Fibroblast of the aortic adventitia (primary cell): ENCODE measurements around the gene CSMD2. TPM values are rescaled to one million over a fixed set of nuclear protein-coding genes. Genes with fewer than 3 reads are reported as not detected.

Source experiments
- DNase-seq: peaks from one replicate; pipeline ENCODE4 v3.0.0-alpha.2; 2010; ENCODE audit warnings: low read depth
- H3K4me3 ChIP-seq: 2 replicates; pipeline ENCODE4 v1.5.1; 2011; ENCODE audit warnings: low read depth, mild to moderate bottlenecking, control low read depth, low read length, moderate library complexity
- CTCF ChIP-seq: IDR thresholded peaks from 2 replicates; pipeline ENCODE4 v1.5.1; 2011; ENCODE audit warnings: mild to moderate bottlenecking, low read length, control low read depth, inconsistent platforms; ENCODE audit not compliant: insufficient read depth
- total RNA-seq: library from RNA; depleted of rRNA; stranded (reverse); fragments of >200 nt; gene quantifications from 2 replicates; pipeline ENCODE4 v1.2.3, GENCODE V29; 2012; ENCODE audit warnings: low replicate concordance

Gene CSMD2
- total RNA-seq, 1 donor, result 6.6 TPM

- DNase-seq, result peak; percentile 84
- H3K4me3 ChIP-seq, result no peak overlapping the region
- TF ChIP-seq CTCF, result no peak
Observed at GRCh38 chr1:33943978-33944377, 221.1 kb downstream of the CSMD2 start.

- no peak for TF ChIP-seq CTCF
- no peak overlapping the region for H3K4me3 ChIP-seq
- no peak for DNase-seq
Observed at GRCh38 chr1:33932871-33933270, 232.2 kb downstream of the CSMD2 start.

GRCh38 chr1:33931111-33931475 lies 233.9 kb downstream of the CSMD2 start:
- no peak overlapping the region for H3K4me3 ChIP-seq
- no peak for DNase-seq
- no peak for TF ChIP-seq CTCF

GRCh38 chr1:33930346-33931110 lies 234.5 kb downstream of the CSMD2 start:
- DNase-seq, result no peak
- no peak overlapping the region for H3K4me3 ChIP-seq
- no peak for TF ChIP-seq CTCF

- TF ChIP-seq CTCF, result no peak
- no peak overlapping the region for H3K4me3 ChIP-seq
- peak; percentile 46 for DNase-seq
Observed at GRCh38 chr1:33928251-33928650, 236.8 kb downstream of the CSMD2 start.

GRCh38 chr1:33927721-33928120 lies 237.3 kb downstream of the CSMD2 start:
- DNase-seq, result no peak
- H3K4me3 ChIP-seq, result no peak overlapping the region
- no peak for TF ChIP-seq CTCF

GRCh38 chr1:33925586-33925985 lies 239.4 kb downstream of the CSMD2 start:
- no peak overlapping the region for H3K4me3 ChIP-seq
- no peak for DNase-seq
- no peak for TF ChIP-seq CTCF
